Lower lobe of right lung (tissue), 2 donors: ENCODE data around the gene SLC25A18. TPM values are rescaled to one million over a fixed set of nuclear protein-coding genes. Genes with fewer than 3 reads are reported as not detected.

Source experiments
- ATAC-seq, 2 donors: fragments of 200-7000 bp; cut with Tn5 transposase; one replicate each; pipeline ENCODE4 v1.9.1; 2020 to 2022; ENCODE audit warnings: mild to moderate bottlenecking in 2 of 2, moderate library complexity in 2 of 2
- DNase-seq: peaks from one replicate; pipeline ENCODE4 v3.0.0-alpha.2; 2020
- H3K27ac ChIP-seq: fragments of 200-600 bp; one replicate; pipeline ENCODE4 v1.8.0; 2022
- H3K27me3 ChIP-seq: fragments of 200-600 bp; one replicate; pipeline ENCODE4 v1.8.0; 2022; ENCODE audit warnings: low read depth
- H3K36me3 ChIP-seq: fragments of 200-600 bp; one replicate; pipeline ENCODE4 v1.8.0; 2022; ENCODE audit warnings: mild to moderate bottlenecking
- H3K4me1 ChIP-seq: fragments of 200-600 bp; one replicate; pipeline ENCODE4 v1.8.0; 2022
- H3K4me3 ChIP-seq: fragments of 200-600 bp; one replicate; pipeline ENCODE4 v1.8.0; 2022; ENCODE audit warnings: mild to moderate bottlenecking
- H3K9me3 ChIP-seq: fragments of 200-600 bp; one replicate; pipeline ENCODE4 v1.8.0; 2022
- CTCF ChIP-seq: fragments of 200-600 bp; IDR thresholded peaks from one replicate; pipeline ENCODE4 v1.8.0; 2022; ENCODE audit warnings: antibody characterized with exemption, mild to moderate bottlenecking
- intact Hi-C: fragments of 100-400 bp; cut with DNase I; formaldehyde crosslinking; loops from one replicate; pipeline ENCODE4 v1.11.0; 2022
- total RNA-seq: library from RNA; stranded (reverse); fragmentation: NEBNext Ultra II Directional; extraction: Animal tissue kit (Norgen Biotek cat#: 25700); gene quantifications from one replicate; pipeline ENCODE4 v1.2.1, GENCODE V29; 2021
- donor health status: DM: no; HTN: yes; CAD: no; lungs with severe emphysema.

SLC25A18 gene
- total RNA-seq, 1 donor from 2014 or later: 0.50 TPM

- DNase-seq (no peak), ATAC-seq (no peak)
- peaks cover 71% of the 10 kb centered on the region for H3K36me3 ChIP-seq
- no peaks in the 10 kb centered on the region for H3K9me3 ChIP-seq
- intact Hi-C loops: no loop called here
- no peaks in the 10 kb centered on the region for H3K4me1 ChIP-seq
- no peaks in the 10 kb centered on the region for H3K27me3 ChIP-seq
- H3K4me3 ChIP-seq: no peak overlapping the region
- no peak overlapping the region for H3K27ac ChIP-seq
- no peak for TF ChIP-seq CTCF
These were observed 43.2 kb downstream of the SLC25A18 start for GRCh38 chr22:17606496-17606895.

- TF ChIP-seq CTCF: no peak
- H3K36me3 ChIP-seq: peaks cover 80% of the 10 kb centered on the region
These were observed 44.7 kb downstream of the SLC25A18 start for GRCh38 chr22:17607891-17608521.

GRCh38 chr22:17612057-17612456 lies 48.8 kb downstream of the SLC25A18 start:
- no peaks in the 10 kb centered on the region for H3K27me3 ChIP-seq
- H3K27ac ChIP-seq: no peak overlapping the region
- TF ChIP-seq CTCF: no peak
- intact Hi-C loops: no loop called here
- H3K9me3 ChIP-seq: no peaks in the 10 kb centered on the region
- ATAC-seq (no peak), DNase-seq (no peak)
- H3K4me1 ChIP-seq: no peaks in the 10 kb centered on the region
- no peak overlapping the region for H3K4me3 ChIP-seq
- H3K36me3 ChIP-seq: peaks cover 86% of the 10 kb centered on the region

More at GRCh38 chr22:17607891-17608521, 44.7 kb downstream of the SLC25A18 start:
- intact Hi-C loops: no loop called here
- H3K27ac ChIP-seq: no peak overlapping the region
- no peak overlapping the region for H3K4me3 ChIP-seq
- no peaks in the 10 kb centered on the region for H3K27me3 ChIP-seq
- no peaks in the 10 kb centered on the region for H3K9me3 ChIP-seq
- no peaks in the 10 kb centered on the region for H3K4me1 ChIP-seq
- ATAC-seq (no peak), DNase-seq (no peak)

DNA sequence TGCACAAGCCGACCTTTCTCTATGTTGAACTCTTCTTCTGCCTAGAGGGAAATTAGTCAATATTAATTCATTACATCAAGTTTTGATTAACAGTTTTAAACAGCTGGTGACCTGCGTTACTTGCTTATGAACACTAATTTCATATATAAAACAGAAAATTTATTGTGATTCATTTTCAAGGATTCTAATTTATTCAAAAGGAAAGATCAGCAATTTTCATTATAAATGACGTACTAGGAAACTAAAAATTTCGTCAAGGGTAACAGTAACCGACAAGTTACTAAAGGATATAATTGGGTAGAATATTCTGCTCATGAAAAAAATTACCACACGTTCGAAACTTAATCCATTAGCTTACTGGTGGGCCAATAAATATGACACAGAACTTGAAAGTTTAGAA lies 50.0 kb downstream of the SLC25A18 start:
- intact Hi-C loops: no loop called here
- no peaks in the 10 kb centered on the region for H3K4me1 ChIP-seq

GRCh38 chr22:17627961-17628405 lies 64.7 kb downstream of the SLC25A18 start:
- peak; percentile 48 for DNase-seq

More for the DNA sequence above, 50.0 kb downstream of the SLC25A18 start:
- H3K4me3 ChIP-seq: no peak overlapping the region
- ATAC-seq (no peak), DNase-seq (no peak)
- H3K27ac ChIP-seq: no peak overlapping the region
- no peaks in the 10 kb centered on the region for H3K27me3 ChIP-seq
- TF ChIP-seq CTCF: no peak
- no peaks in the 10 kb centered on the region for H3K9me3 ChIP-seq
- peaks cover 88% of the 10 kb centered on the region for H3K36me3 ChIP-seq

More at GRCh38 chr22:17627961-17628405, 64.7 kb downstream of the SLC25A18 start:
- no peak for ATAC-seq
- H3K4me3 ChIP-seq: peak overlapping the region; percentile 97
- peak overlapping the region; percentile 95 for H3K27ac ChIP-seq
- no peaks in the 10 kb centered on the region for H3K27me3 ChIP-seq
- intact Hi-C loops: no loop called here
- H3K36me3 ChIP-seq: peaks cover 16% of the 10 kb centered on the region
- no peak for TF ChIP-seq CTCF
- peaks cover 33% of the 10 kb centered on the region for H3K4me1 ChIP-seq
- H3K9me3 ChIP-seq: no peaks in the 10 kb centered on the region
